Esophagus mucosa (tissue), 1 donor: ENCODE data around the gene FIG4. TPM values are rescaled to one million over a fixed set of nuclear protein-coding genes. Genes with fewer than 3 reads are reported as not detected.
"Not testable (repeated sequence)": the region's sequence is repeated elsewhere in the genome, so short reads cannot be mapped to it uniquely, and the experiment has no call there.

Experiments used
- ATAC-seq: fragments of 200-7000 bp; cut with Tn5 transposase; one replicate; pipeline ENCODE4 v1.9.1; 2020
- total RNA-seq: library from RNA; stranded (reverse); gene quantifications from one replicate; pipeline ENCODE4 v1.2.4, GENCODE V29; 2023
- donor health status: DM: yes; HTN: yes; CAD: no.

The FIG4 gene
- total RNA-seq, result 8.8 TPM

DNA sequence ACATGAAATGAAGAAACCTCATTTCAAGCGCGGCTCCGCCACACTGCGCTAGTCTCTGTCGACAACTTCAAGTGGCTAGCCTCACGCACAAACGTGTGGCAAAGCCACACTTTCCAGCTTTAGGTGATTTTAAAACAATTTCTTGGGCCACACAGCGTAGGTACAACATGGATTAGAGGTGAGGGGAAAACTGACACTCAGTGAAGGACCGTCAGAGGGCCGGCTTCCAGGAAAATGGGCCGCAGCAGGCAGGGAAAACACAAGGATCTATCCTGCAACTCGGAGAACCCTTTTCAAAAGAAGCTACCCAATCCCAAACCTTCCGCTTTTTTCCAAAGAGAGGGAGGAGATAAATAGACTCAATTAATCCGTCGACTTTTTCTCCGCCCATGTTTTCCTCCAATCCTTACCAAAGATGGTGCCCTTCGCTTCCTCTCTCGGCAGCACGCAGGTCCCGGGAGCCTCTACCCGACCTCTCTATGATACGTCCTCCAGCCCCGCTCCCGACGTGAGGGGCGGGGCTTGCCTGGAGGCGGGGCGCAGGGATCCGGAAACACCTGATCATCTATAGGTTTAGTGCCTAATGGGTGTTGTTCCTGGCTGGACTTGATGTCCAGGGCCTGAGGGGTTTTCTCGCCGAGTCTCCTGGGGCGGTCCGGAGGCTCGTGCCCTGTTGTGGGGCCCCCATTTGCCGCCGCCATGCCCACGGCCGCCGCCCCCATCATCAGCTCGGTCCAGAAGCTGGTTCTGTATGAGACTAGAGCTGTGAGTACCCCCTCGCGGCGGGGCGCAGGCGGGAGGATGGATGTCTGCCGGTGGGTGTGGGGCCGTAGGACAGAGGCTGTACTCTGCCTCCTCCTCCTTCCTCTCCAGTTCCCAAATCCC, at the start of gene FIG4, which contains the start of gene AK9:
Gene FIG4, plus strand, starts transcription at position 560 of the 885 bp plus-strand sequence. Its CDS starts 140 bp downstream, at position 700.
Gene AK9, minus strand, starts transcription at position 466 of the 885 bp plus-strand sequence. CDS start 15,457 bp downstream, outside the sequence.
- peak; percentile 99 for ATAC-seq

DNA sequence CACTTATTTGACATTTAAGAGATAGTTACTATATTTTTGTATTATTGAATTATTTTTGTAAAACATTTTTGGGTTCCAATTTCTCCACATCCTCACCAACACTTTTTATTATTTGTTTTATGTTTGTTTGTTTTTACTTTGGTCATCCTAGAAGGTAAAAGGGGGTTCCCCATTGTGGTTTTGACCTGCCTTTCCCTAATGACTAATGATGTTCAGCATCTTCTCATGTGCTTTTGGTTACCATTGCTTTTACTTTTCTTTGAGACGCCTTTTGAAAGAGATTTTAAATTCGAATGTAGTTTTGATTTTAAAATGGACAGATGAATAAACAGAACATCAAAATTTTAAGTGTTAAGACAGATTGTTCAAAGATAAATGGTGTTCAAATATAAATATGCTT, 47.0 kb upstream of the FIG4 start:
- ATAC-seq, result no peak

DNA sequence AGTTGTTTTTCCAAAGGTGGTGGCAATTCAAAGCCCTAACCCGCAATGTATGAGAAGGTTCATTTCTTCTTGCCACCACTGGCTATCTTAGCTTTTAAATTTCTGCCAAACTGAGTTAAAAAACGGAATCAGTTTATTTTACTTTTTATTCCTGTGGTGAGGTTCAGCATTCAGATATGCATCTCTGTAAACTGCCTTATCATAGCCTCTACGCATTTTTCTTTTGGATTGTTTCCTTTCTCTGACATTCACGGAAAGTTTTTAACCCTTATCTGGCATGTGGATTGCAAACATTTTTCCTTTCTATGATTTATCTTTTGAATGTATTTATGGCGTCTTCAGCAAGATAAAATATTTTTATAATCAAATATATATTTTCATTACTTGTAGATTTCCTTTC, 37.8 kb upstream of the FIG4 start:
- ATAC-seq, result no peak

DNA sequence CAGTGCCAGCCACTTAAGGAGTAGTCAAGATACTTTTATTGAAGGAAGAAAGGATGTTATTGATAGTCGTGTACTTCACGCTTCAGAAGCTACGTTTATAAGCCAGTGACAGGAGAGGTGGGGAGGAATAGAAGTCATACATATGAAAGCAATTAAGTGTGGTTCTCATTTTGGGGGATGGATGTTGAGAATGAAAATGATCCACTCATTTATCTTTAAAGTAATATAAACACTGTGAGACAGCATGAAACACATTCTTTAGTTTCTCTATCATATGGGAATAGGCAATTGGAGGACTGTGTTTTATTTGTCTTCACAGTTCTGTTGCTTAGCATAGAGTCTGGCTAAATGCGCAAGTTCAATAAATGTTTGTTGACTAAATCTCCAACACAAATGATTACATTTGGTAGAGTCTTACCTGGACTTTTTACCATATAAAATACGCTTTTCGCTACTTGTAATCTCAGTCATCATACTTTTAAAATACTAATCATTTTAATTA, 35.3 kb upstream of the FIG4 start:
- ATAC-seq, result no peak

DNA sequence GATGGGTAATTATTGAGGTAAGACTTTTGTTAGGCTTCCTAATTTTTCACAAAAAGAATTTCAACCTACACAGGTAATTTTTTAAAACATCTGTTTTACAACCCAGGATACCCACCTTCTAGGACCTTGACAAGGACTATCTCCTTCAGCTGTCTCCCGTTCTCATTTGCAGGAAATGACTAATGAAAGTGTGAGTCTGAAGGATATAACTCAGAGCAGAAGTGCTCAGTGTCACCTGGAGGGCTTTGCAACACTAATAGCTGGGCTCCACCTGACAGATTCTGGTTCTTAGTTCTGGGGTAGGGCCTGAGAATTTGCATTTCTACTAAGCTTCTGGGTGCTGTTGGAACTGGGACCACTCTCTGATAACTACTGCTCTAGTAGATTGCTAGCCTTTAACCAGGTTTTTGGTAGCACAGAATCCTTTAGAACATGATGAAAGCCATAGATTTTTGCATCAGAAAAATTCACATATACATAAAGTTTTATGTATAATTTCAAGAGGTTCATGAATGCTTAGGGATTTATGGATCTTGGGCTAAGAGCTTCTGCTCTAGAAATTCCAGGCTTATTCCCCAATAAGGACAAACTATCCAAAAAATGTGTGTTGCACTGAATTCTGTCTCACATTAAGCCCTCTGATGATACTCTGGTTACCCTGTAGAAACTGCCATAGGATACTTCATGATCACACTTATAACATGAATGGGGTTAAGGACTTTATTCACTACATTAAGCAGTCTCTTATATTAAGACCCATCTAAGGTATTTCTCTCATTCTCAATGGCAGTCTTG, 30.4 kb upstream of the FIG4 start:
- ATAC-seq, result no peak

DNA sequence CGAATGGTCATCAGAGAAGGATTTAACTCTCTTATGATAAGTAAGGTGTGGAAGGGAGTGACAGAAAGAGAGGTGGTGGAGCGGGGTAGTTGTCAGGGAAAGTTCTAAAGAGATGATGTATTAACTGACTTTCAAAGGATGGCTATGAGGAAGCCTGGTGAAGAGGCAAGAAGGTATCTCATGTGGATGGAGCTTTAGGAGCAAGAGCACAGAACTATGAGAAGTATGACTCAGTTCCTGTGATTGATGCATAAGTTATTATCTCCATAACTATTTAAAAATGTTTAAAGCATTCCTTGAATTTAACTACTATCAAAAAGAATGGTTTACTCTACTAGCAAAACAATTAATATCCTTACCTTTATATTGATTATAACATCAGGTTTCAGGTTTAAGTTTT, 28.9 kb upstream of the FIG4 start:
- no peak for ATAC-seq

DNA sequence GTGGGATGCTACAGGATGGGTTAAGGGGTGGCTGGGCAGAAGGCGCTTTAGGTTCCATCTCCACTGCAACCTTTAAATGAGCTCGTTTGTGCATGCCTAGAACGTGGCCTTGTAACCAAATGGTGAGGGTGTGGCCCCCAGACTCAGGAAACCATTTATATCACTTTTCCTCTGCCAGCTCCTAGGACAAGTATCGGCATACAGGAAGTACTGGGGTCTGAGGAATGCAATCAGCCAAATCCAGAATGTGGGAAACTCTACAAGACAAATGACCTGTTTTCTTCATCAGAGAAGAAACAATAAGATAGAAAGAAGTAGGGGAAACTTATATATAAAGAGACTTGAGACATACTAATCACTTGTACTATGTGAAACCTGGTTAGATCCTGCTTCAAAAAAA, 21.3 kb upstream of the FIG4 start:
- no peak for ATAC-seq

DNA sequence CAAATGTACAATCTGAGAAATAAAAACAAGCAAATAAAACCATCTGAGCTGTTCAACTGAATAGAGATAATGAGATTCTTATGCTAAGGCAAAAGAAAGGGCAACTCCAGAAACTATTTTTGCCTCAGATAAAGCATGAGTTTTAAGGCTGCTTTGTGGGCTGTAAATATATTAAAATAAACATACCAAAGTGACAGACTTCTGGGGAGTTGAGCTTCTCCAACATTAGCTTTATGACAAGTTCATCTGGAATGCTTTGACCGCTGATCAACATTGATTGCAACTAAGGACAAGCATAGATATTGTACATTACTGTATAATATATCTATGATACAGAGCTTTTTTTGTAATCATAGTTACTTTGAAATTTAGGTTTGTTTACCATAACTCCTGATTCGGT, 19.4 kb upstream of the FIG4 start:
- no peak for ATAC-seq

DNA sequence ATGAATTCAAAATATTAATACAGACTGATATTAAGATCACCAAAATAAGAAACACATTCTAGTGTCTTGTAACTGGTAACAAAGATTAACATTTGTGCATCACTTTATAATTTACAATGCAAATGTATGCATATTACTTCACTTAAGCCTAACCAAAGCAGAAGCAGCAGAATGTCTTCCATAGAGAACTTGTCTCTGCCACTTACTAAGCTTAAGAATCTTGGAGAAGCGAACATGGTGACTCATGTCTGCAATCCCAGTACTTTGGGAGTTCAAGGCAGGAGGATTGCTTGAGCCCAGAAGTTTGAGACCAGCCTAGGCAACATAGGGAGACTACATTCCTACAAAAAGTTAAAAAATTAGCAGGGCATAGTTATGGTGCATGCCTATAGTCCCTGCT, 18.9 kb upstream of the FIG4 start:
- ATAC-seq, result no peak

DNA sequence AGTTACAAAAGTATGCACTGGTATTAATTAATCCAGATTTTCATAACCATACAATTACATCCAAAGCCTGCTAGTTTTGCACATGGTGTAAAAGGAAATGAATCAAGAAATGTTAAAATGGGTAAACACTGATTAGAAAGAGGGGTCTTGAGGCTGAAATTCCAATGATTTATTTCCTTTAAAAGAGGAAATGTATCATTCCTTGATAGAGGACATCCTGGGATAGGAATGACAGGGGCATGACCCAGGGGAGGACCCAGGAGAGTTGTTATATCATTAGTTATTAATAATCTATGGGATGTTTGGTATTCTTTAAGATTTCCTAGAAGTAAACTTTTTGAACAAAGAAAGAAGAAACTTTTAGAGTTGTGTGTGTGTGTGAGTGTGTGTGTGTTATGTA, 18.3 kb upstream of the FIG4 start:
- no peak for ATAC-seq

DNA sequence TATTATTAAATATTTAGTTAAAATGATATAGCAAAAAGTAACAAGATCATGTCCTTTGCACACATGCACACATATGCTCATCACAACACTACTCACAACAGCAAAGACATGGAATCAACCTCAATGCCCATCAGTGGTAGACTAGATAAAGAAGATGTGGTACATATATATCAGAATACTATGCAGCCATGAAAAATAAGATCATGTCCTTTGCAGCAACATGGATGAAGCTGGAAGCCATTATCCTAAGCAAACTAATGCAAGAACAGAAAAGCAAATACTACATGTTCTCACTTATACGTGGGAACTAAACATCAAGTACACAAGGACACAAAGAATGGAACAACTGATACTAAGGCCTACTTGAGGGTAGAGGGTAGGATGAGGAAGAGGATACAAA, 14.4 kb upstream of the FIG4 start:
- ATAC-seq, result no peak

DNA sequence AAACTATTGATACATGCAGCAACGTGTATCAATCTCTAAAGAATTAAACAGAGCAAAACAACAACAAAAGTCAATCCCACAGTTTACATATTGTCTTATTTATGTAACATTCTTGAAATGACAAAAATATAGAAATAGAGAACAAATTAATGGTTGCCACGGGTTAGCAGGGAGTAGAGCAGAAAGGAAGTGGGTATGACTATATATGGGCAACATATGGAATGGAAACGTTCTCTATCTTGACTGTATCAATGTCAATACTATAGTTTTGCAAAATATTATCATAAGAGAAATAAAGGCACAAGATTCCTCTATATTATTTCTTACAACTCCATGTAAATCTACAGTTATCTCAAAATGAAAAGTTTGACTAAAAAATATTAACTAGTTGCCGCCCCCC, 12.9 kb upstream of the FIG4 start:
- ATAC-seq, result no peak

DNA sequence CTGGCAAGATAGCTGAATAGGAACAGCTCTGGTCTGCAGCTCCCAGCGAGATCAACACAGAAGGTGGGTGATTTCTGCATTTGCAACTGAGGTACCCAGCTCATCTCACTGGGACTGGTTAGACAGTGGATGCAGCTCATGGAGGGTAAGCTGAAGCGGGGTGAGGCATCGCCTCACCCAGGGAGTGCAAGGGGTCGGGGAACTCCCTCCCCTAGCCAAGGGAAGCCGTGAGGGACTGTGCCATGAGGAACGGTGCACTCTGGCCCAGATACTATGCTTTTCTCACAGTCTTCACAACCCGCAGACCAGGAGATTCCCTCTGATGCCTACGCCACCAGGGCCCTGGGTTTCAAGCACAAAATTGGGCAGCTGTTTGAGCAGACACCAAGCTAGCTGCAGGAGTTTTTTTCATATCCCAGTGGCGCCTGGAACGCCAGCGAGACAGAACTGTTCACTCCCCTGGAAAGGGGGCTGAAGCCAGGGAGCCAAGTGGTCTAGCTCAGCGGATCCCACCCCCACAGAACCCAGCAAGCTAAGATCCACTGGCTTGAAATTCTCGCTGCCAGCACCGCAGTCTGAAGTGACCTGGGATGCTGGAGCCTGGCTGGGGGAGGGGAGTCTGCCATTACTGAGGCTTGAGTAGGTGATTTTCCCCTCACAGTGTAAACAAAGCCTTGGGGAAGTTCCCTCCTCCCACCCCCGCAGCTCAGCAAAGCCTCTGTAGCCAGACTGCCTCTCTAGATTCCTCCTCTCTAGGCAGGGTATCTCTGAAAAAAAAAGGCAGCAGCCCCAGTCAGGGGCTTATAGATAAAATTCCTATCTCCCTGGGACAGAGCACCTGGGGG, 12.2 kb upstream of the FIG4 start:
- ATAC-seq, result not testable (repeated sequence)

DNA sequence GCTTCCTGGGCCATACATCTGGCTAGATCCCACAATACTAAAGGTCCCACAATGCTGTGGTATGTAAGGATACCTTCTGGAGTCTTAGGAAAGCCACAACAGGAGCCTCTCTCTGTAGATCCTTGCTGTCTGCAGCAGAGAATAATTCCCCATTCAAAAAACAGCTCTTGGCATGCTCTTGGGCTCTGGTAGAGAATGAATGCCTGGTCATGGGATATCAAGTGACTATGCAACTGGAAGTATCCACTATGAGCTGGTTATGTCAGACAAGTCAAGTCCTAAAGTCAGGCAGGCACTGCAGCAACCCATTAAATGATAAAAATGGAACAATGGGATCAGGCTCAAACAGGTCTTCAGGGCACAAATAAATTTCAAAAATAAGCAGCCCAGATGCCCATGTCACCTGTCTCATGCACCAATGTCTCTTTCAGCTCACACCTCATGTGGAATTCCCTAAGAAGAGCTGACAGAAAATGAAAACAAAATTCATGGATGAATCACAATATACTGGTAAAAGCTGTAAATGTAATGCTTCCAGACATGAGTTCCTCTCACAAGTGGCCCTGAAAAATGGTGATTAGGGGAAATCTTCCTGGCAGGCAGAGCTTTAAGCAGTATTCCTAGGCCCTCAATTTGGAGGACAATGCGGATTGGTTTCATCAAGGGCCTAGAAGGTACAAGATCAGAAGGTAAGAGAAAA, 4.4 kb upstream of the FIG4 start:
- no peak for ATAC-seq

DNA sequence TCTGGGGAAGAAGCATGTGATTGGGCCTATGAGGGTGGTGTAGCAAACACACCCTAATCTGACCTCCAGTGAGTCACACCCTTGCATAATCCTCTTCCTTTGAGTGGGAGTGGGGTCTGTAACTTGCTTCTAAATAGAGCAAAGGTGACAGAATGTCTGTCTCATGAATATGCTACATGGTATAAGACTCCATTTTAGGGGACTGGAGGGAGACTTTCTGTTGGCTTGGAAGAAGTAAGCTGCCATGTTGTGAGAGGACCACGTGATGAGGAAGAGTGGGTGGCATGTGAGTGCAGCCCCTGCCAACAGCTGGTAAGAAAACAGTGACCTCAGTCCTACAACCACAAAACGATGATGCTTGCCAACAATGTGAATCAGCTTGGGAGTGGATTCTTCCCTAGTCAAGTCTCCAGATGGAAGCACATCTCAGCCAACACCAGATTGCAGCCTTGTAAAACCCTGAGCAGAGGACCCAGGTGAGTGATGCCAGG, 3.8 kb upstream of the FIG4 start:
- ATAC-seq, result peak; percentile 27

DNA sequence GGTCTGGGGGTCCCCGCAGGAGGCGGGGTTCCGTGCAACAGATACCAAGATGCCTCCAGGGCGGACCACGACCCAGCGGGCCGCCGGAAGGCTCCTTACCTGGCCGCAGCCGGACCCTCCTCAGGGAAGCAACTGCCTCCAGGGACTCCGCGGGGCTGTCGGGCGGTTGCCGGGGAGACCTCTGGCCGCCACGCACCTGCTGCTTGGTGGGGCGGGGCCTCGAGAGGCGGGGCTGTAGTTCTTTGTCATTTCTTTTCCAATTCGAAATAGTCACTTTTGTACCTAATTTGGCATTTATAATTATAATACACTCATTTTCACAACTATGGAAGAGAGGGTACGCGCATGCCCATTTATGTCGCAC, 741 bp upstream of the FIG4 start:
- peak; percentile 46 for ATAC-seq

DNA sequence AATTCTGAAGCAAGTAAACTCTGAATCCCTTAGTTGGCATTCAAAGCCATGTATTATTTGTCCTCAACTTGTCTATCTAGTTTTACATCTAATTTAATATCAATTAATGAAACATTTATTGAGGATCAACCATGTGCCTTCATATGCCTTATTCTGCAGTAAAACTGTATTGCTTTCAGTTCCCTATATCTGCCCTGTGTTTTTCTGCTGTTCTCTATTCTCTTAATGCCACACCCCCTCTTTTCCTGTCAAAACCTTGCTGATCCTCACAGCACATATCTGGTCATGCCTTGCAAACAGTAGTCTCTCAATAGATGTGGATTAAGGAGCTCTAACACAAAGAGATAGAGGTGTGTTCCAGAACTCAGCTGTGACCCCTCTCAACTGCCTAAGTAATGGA, 2.0 kb downstream of the FIG4 start:
- no peak for ATAC-seq

DNA sequence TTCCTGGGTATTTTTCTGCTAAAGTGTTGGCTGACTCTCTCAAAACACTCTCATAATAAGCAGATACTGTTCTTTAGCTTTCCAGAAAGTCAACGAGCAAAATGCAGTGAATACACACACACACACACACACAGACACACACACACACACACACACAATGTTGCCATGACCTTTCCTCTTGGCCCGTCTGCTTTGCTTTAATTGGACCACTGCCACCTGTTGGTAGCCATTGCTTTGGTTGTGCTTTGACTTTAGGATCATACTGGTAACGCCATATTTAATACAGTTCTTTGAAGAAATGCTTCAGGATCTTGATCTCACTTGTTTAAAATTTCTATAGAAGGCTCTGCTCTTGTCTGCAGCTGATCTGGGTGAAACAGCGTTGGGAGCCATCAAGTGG, 4.4 kb downstream of the FIG4 start:
- no peak for ATAC-seq

DNA sequence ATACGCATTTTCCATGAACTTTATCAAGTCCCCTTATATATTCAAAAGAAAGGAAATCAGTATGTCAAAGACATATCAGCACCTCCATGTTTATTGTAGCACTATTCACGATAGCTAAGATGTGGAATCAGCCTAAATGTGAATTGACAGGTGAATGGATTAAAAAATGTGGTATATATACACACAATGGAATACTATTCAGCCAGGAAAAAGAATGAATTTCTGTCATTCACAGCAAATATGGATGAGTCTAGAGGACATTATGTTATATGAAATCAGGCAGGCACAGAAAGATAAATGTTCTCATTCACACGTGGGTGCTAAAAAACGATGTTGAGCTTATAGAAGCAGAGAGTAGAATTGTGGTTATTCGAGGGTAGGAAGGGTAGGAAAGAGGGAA, 5.3 kb downstream of the FIG4 start:
- no peak for ATAC-seq

DNA sequence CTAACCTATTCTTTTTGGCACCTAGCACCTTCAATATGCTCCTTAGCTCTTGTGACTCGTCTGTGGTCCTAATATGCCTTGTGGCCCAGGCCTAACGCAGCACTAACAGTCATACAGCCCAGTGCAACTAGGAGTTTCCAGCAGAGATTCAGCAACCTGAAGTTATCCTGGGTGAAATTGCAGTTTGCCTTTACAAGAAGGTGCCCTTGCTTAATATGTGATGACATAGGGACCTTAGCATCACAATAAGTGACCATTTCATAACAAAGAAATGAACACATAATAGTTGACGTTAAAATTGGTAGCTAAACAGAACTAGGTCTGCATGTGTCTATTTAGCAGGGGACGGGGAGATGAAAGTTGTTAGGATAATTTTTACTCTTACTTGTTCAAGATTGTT, 10.1 kb downstream of the FIG4 start:
- ATAC-seq, result no peak

DNA sequence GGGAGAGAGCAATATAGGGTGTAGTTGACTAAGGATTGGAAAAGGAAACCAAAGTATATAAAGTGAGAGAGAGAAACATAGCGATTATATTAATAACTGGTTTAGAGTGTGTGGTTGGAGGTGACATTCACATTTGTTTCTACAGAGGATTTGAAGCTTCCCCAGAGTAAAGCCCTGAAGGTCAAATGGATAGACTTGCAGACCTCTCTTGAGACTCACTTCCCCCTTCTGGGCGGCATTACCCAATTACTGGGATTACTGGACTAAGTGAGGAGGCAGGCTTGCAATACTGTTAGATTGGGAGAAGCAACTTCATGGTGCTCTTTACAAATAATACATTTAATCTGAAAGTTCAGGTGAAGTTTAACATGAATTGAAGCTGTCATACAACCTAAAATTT, 10.7 kb downstream of the FIG4 start:
- no peak for ATAC-seq

DNA sequence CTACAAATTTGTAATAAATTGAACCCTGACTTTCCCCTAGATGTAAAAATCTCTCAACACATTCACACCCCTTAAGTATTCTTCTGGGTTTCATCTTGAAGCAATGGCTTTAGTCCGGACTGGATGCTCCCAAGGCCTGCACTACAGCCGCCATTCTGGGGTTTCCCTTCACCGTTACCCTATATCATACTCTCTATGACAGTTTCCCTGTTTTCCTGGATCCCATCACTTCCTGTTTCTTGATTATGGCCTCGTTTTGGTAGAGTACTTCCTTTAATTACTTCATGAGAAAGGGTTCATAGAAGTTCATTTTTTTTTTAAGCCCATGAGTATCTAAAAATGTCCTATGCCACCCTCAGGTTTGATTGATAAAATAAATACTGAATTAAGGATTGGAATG, 11.7 kb downstream of the FIG4 start:
- ATAC-seq, result no peak
